ENCODE measurements around the gene PRDM2.

Gene PRDM2

GRCh38 chr1:13826009-13826408 is 126.0 kb downstream of the PRDM2 start:
- Histone ChIP-seq H3K27me3 (ENCODE audit: control insufficient read depth in 5 of 5, insufficient read depth in 4 of 5, low read length in 5 of 5) (peaks cover 0 to 8% (median 0%) of the 10 kb centered on the region in 5 donors), H3K4me3 (ENCODE audit: low read depth in 1 of 5, low read length in 5 of 5) (no peak overlapping the region), H3K36me3 (ENCODE audit: control insufficient read depth in 5 of 5, insufficient read depth in 5 of 5, low read length in 5 of 5) (peaks cover 0 to 30% (median 20%) of the 10 kb centered on the region in 5 donors), H3K27ac (ENCODE audit: low read depth, low read length) (no peak overlapping the region), H3K9ac (ENCODE audit: low read length in 5 of 5) (no peak overlapping the region), H3K9me3 (ENCODE audit: control insufficient read depth in 5 of 5, low read length in 5 of 5) (no peaks in the 10 kb centered on the region), H3K4me1 (ENCODE audit: control insufficient read depth in 5 of 5, insufficient read depth in 5 of 5, low read length in 5 of 5) (peaks cover 0 to 2% (median 0%) of the 10 kb centered on the region in 5 donors)

GRCh38 chr1:13826591-13826990 is 126.6 kb downstream of the PRDM2 start:
- peaks cover 0 to 2% (median 0%) of the 10 kb centered on the region in 5 donors for H3K4me1 ChIP-seq (ENCODE audit: control insufficient read depth in 5 of 5, insufficient read depth in 5 of 5, low read length in 5 of 5)
- no peak overlapping the region for H3K4me3 ChIP-seq (ENCODE audit: low read depth in 1 of 5, low read length in 5 of 5)
- peaks cover 0 to 10% (median 0%) of the 10 kb centered on the region in 5 donors for H3K27me3 ChIP-seq (ENCODE audit: control insufficient read depth in 5 of 5, insufficient read depth in 4 of 5, low read length in 5 of 5)
- peaks cover 0 to 28% (median 19%) of the 10 kb centered on the region in 5 donors for H3K36me3 ChIP-seq (ENCODE audit: control insufficient read depth in 5 of 5, insufficient read depth in 5 of 5, low read length in 5 of 5)
- H3K9ac ChIP-seq (ENCODE audit: low read length in 5 of 5) = no peak overlapping the region
- H3K9me3 ChIP-seq (ENCODE audit: control insufficient read depth in 5 of 5, low read length in 5 of 5) = no peaks in the 10 kb centered on the region
- no peak overlapping the region for H3K27ac ChIP-seq (ENCODE audit: low read depth, low read length)

GRCh38 chr1:13828454-13829151 is 128.6 kb downstream of the PRDM2 start:
- Histone ChIP-seq H3K9ac (ENCODE audit: low read length in 5 of 5) (no peak overlapping the region), H3K4me1 (ENCODE audit: control insufficient read depth in 5 of 5, insufficient read depth in 5 of 5, low read length in 5 of 5) (peaks cover 0 to 2% (median 0%) of the 10 kb centered on the region in 5 donors), H3K27ac (ENCODE audit: low read depth, low read length) (no peak overlapping the region), H3K9me3 (ENCODE audit: control insufficient read depth in 5 of 5, low read length in 5 of 5) (no peaks in the 10 kb centered on the region), H3K4me3 (ENCODE audit: low read depth in 1 of 5, low read length in 5 of 5) (no peak overlapping the region), H3K36me3 (ENCODE audit: control insufficient read depth in 5 of 5, insufficient read depth in 5 of 5, low read length in 5 of 5) (peaks cover 0 to 8% (median 2%) of the 10 kb centered on the region in 5 donors), H3K27me3 (ENCODE audit: control insufficient read depth in 5 of 5, insufficient read depth in 4 of 5, low read length in 5 of 5) (peaks cover 0 to 10% (median 0%) of the 10 kb centered on the region in 5 donors)

GRCh38 chr1:13829152-13829769 is 129.3 kb downstream of the PRDM2 start:
- Histone ChIP-seq H3K4me3 (ENCODE audit: low read depth in 1 of 5, low read length in 5 of 5) (no peak overlapping the region), H3K27ac (ENCODE audit: low read depth, low read length) (no peak overlapping the region), H3K9ac (ENCODE audit: low read length in 5 of 5) (no peak overlapping the region), H3K36me3 (ENCODE audit: control insufficient read depth in 5 of 5, insufficient read depth in 5 of 5, low read length in 5 of 5) (peaks cover 0 to 6% (median 0%) of the 10 kb centered on the region in 5 donors), H3K4me1 (ENCODE audit: control insufficient read depth in 5 of 5, insufficient read depth in 5 of 5, low read length in 5 of 5) (peaks cover 0 to 2% (median 0%) of the 10 kb centered on the region in 5 donors), H3K27me3 (ENCODE audit: control insufficient read depth in 5 of 5, insufficient read depth in 4 of 5, low read length in 5 of 5) (peaks cover 0 to 10% (median 0%) of the 10 kb centered on the region in 5 donors), H3K9me3 (ENCODE audit: control insufficient read depth in 5 of 5, low read length in 5 of 5) (no peaks in the 10 kb centered on the region)

- H3K9me3 ChIP-seq (ENCODE audit: control insufficient read depth in 5 of 5, low read length in 5 of 5) = no peaks in the 10 kb centered on the region
- H3K4me1 ChIP-seq (ENCODE audit: control insufficient read depth in 5 of 5, insufficient read depth in 5 of 5, low read length in 5 of 5) = peaks cover 0 to 2% (median 0%) of the 10 kb centered on the region in 5 donors
- peaks cover 0 to 11% (median under 1%) of the 10 kb centered on the region in 5 donors for H3K27me3 ChIP-seq (ENCODE audit: control insufficient read depth in 5 of 5, insufficient read depth in 4 of 5, low read length in 5 of 5)
Observed at GRCh38 chr1:13830170-13830569, 130.2 kb downstream of the PRDM2 start.

GRCh38 chr1:13830616-13831280 is 130.8 kb downstream of the PRDM2 start:
- H3K9ac ChIP-seq (ENCODE audit: low read length in 5 of 5) = no peak overlapping the region
- H3K27ac ChIP-seq (ENCODE audit: low read depth, low read length) = no peak overlapping the region
- H3K4me1 ChIP-seq (ENCODE audit: control insufficient read depth in 5 of 5, insufficient read depth in 5 of 5, low read length in 5 of 5) = peaks cover 0 to 2% (median 0%) of the 10 kb centered on the region in 5 donors
- H3K4me3 ChIP-seq (ENCODE audit: low read depth in 1 of 5, low read length in 5 of 5) = no peak overlapping the region
- H3K36me3 ChIP-seq (ENCODE audit: control insufficient read depth in 5 of 5, insufficient read depth in 5 of 5, low read length in 5 of 5) = no peaks in the 10 kb centered on the region
- H3K9me3 ChIP-seq (ENCODE audit: control insufficient read depth in 5 of 5, low read length in 5 of 5) = no peaks in the 10 kb centered on the region
- peaks cover 3 to 14% (median 6%) of the 10 kb centered on the region in 5 donors for H3K27me3 ChIP-seq (ENCODE audit: control insufficient read depth in 5 of 5, insufficient read depth in 4 of 5, low read length in 5 of 5)

More at GRCh38 chr1:13830170-13830569, 130.2 kb downstream of the PRDM2 start:
- Histone ChIP-seq H3K36me3 (ENCODE audit: control insufficient read depth in 5 of 5, insufficient read depth in 5 of 5, low read length in 5 of 5) (no peaks in the 10 kb centered on the region), H3K4me3 (ENCODE audit: low read depth in 1 of 5, low read length in 5 of 5) (no peak overlapping the region), H3K27ac (ENCODE audit: low read depth, low read length) (no peak overlapping the region), H3K9ac (ENCODE audit: low read length in 5 of 5) (no peak overlapping the region)

GRCh38 chr1:13832100-13832499 is 132.1 kb downstream of the PRDM2 start:
- no peaks in the 10 kb centered on the region for H3K9me3 ChIP-seq (ENCODE audit: control insufficient read depth in 5 of 5, low read length in 5 of 5)
- peaks cover 3 to 14% (median 6%) of the 10 kb centered on the region in 5 donors for H3K27me3 ChIP-seq (ENCODE audit: control insufficient read depth in 5 of 5, insufficient read depth in 4 of 5, low read length in 5 of 5)
- no peak overlapping the region for H3K27ac ChIP-seq (ENCODE audit: low read depth, low read length)

GRCh38 chr1:13832536-13832935 is 132.5 kb downstream of the PRDM2 start:
- H3K27ac ChIP-seq (ENCODE audit: low read depth, low read length) = no peak overlapping the region
- H3K27me3 ChIP-seq (ENCODE audit: control insufficient read depth in 5 of 5, insufficient read depth in 4 of 5, low read length in 5 of 5) = peaks cover 3 to 14% (median 6%) of the 10 kb centered on the region in 5 donors

More at GRCh38 chr1:13832100-13832499, 132.1 kb downstream of the PRDM2 start:
- Histone ChIP-seq H3K4me1 (ENCODE audit: control insufficient read depth in 5 of 5, insufficient read depth in 5 of 5, low read length in 5 of 5) (peaks cover 0 to 2% (median 0%) of the 10 kb centered on the region in 5 donors), H3K4me3 (ENCODE audit: low read depth in 1 of 5, low read length in 5 of 5) (no peak overlapping the region), H3K36me3 (ENCODE audit: control insufficient read depth in 5 of 5, insufficient read depth in 5 of 5, low read length in 5 of 5) (no peaks in the 10 kb centered on the region), H3K9ac (ENCODE audit: low read length in 5 of 5) (no peak overlapping the region)

GRCh38 chr1:13836136-13836535 is 136.1 kb downstream of the PRDM2 start:
- Histone ChIP-seq H3K4me1 (ENCODE audit: control insufficient read depth in 5 of 5, insufficient read depth in 5 of 5, low read length in 5 of 5) (no peaks in the 10 kb centered on the region), H3K27me3 (ENCODE audit: control insufficient read depth in 5 of 5, insufficient read depth in 4 of 5, low read length in 5 of 5) (peaks cover 0 to 6% (median 3%) of the 10 kb centered on the region in 5 donors), H3K9me3 (ENCODE audit: control insufficient read depth in 5 of 5, low read length in 5 of 5) (no peaks in the 10 kb centered on the region), H3K9ac (ENCODE audit: low read length in 5 of 5) (no peak overlapping the region), H3K36me3 (ENCODE audit: control insufficient read depth in 5 of 5, insufficient read depth in 5 of 5, low read length in 5 of 5) (no peaks in the 10 kb centered on the region), H3K4me3 (ENCODE audit: low read depth in 1 of 5, low read length in 5 of 5) (no peak overlapping the region), H3K27ac (ENCODE audit: low read depth, low read length) (no peak overlapping the region)

More at GRCh38 chr1:13832536-13832935, 132.5 kb downstream of the PRDM2 start:
- Histone ChIP-seq H3K9ac (ENCODE audit: low read length in 5 of 5) (no peak overlapping the region), H3K9me3 (ENCODE audit: control insufficient read depth in 5 of 5, low read length in 5 of 5) (no peaks in the 10 kb centered on the region), H3K36me3 (ENCODE audit: control insufficient read depth in 5 of 5, insufficient read depth in 5 of 5, low read length in 5 of 5) (no peaks in the 10 kb centered on the region), H3K4me1 (ENCODE audit: control insufficient read depth in 5 of 5, insufficient read depth in 5 of 5, low read length in 5 of 5) (peaks cover 0 to 2% (median 0%) of the 10 kb centered on the region in 5 donors), H3K4me3 (ENCODE audit: low read depth in 1 of 5, low read length in 5 of 5) (no peak overlapping the region)
